ENCODE data around the gene TSPAN14. TPM values are rescaled to one million over a fixed set of nuclear protein-coding genes. Genes with fewer than 3 reads are reported as not detected.

TSPAN14 gene
- total RNA-seq, 1 experiment from 2014 or later = 46.8 TPM

DNA sequence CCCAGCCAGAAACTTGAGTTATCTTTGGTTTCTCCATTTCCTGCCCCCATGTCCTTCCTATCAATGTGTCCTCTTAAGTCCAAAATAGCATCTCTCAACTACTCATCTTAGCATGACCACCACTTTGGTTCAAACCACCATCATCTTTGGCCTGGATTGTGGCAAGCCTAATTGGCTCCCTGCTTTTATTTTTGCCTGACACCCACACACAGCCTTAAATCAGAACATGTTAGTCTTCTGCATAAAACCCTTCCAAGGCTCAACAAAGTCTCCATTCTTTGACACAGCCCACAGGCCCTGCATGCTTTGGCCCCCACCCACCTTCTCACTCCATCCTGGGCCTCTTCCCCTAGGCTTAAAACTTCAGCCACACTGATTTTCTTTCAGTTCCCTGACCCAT, 2.0 kb upstream of the TSPAN14 start:
- Mint-ChIP-seq H3K27ac (no peak overlapping the region), H3K4me1 (peaks cover 22 to 23% of the 10 kb centered on the region in 2 experiments), H3K9me3 (no peaks in the 10 kb centered on the region), H3K4me3 (no peak overlapping the region), H3K27me3 (ENCODE audit: low read depth) (peaks cover 20% of the 10 kb centered on the region), H3K36me3 (ENCODE audit: insufficient read depth in 1 of 3, low read depth in 3 of 3) (peaks cover 0 to 2% (median 0%) of the 10 kb centered on the region in 3 experiments; a peak in 2 of 7 replicates)
- no peak overlapping the region for H3K56ac ChIP-seq (ENCODE audit: insufficient read length, low read depth, low read length)
- peaks cover 6% of the 10 kb centered on the region for H4K20me1 ChIP-seq (ENCODE audit: control insufficient read depth, insufficient read depth, insufficient read length)
- H3K4me2 ChIP-seq (ENCODE audit: insufficient read depth, insufficient read length, low read length) = no peak overlapping the region
- no peak for DNase-seq
- no peaks in the 10 kb centered on the region for H3K9me3 ChIP-seq (ENCODE audit: control insufficient read depth, low read depth, low read length)
- H3K27ac ChIP-seq (ENCODE audit: insufficient read length, low read depth, low read length) = no peak overlapping the region
- H4K91ac ChIP-seq (ENCODE audit: insufficient read length, low read depth, low read length) = no peak overlapping the region
- H3K4me1 ChIP-seq (ENCODE audit: insufficient read depth, low read length) = peaks cover 4% of the 10 kb centered on the region; the same call in 1 of the 2 replicates
- H2AK5ac ChIP-seq (ENCODE audit: insufficient read length, low read length) = no peak overlapping the region
- no peak overlapping the region for H3K4ac ChIP-seq (ENCODE audit: low read depth, low read length)
- H3K79me2 ChIP-seq (ENCODE audit: insufficient read depth, low read length) = peaks cover 10% of the 10 kb centered on the region; the same call in 1 of the 2 replicates
- H3K9ac ChIP-seq (ENCODE audit: extremely low read depth, insufficient read length, low read length) = no peak overlapping the region
- H2AFZ ChIP-seq (ENCODE audit: low read length) = no peak overlapping the region
- H3K18ac ChIP-seq (ENCODE audit: insufficient read length, low read depth, low read length) = no peak overlapping the region
- H3K27me3 ChIP-seq (ENCODE audit: insufficient read depth, low read length) = no peaks in the 10 kb centered on the region; the same call in 1 of the 2 replicates
- H2BK12ac ChIP-seq (ENCODE audit: insufficient read length, low read depth, low read length) = no peak overlapping the region
- H3K14ac ChIP-seq (ENCODE audit: insufficient read depth, low read length) = no peak overlapping the region
- peaks cover 4% of the 10 kb centered on the region for H3K79me1 ChIP-seq (ENCODE audit: insufficient read depth, low read depth, low read length, poor library complexity, severe bottlenecking)
- H4K8ac ChIP-seq (replicated peaks; ENCODE audit: insufficient read length, low read depth, low read length) = no peak overlapping the region
- no peak overlapping the region for H2BK20ac ChIP-seq (ENCODE audit: low read depth, low read length, poor library complexity, severe bottlenecking)
- TF ChIP-seq, protein P1, sequence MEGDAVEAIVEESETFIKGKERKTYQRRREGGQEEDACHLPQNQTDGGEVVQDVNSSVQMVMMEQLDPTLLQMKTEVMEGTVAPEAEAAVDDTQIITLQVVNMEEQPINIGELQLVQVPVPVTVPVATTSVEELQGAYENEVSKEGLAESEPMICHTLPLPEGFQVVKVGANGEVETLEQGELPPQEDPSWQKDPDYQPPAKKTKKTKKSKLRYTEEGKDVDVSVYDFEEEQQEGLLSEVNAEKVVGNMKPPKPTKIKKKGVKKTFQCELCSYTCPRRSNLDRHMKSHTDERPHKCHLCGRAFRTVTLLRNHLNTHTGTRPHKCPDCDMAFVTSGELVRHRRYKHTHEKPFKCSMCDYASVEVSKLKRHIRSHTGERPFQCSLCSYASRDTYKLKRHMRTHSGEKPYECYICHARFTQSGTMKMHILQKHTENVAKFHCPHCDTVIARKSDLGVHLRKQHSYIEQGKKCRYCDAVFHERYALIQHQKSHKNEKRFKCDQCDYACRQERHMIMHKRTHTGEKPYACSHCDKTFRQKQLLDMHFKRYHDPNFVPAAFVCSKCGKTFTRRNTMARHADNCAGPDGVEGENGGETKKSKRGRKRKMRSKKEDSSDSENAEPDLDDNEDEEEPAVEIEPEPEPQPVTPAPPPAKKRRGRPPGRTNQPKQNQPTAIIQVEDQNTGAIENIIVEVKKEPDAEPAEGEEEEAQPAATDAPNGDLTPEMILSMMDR (conservative IDR thresholded peaks at IDR 0.05) = no peak
- no peak overlapping the region for H3T11ph ChIP-seq (ENCODE audit: low read length)
- no peak overlapping the region for H2BK120ac ChIP-seq (ENCODE audit: low read depth, low read length, poor library complexity, severe bottlenecking)
- H3K23ac ChIP-seq (ENCODE audit: insufficient read length, low read depth, low read length) = no peak overlapping the region
- no peak overlapping the region for H2BK15ac ChIP-seq (ENCODE audit: low read depth, low read length)
- peaks cover 9% of the 10 kb centered on the region for H3K23me2 ChIP-seq (ENCODE audit: insufficient read length, low read depth, low read length, poor library complexity, severe bottlenecking)
- no peak overlapping the region for H2BK5ac ChIP-seq (ENCODE audit: insufficient read length, low read length)
- no peak overlapping the region for H4K5ac ChIP-seq (ENCODE audit: insufficient read length, low read depth, low read length)
